Measurements from ENCODE around the gene LUZP4.
"Not testable (repeated sequence)": the region's sequence is repeated elsewhere in the genome, so short reads cannot be mapped to it uniquely, and the experiment has no call there.

The LUZP4 gene

GRCh38 chrX:115337491-115338144 is 48.1 kb downstream of the LUZP4 start:
- TF ChIP-seq CTCF (conservative IDR thresholded peaks at IDR 0.05) (no peak), ZFX (IDR thresholded peaks at IDR 0.05) (no peak)
- no peak overlapping the region for H3K27ac ChIP-seq

- no peak overlapping the region for H3K27ac ChIP-seq
- TF ChIP-seq CTCF (conservative IDR thresholded peaks at IDR 0.05) (no peak), ZFX (IDR thresholded peaks at IDR 0.05) (no peak)
Measured at GRCh38 chrX:115339441-115340025, 50.0 kb downstream of the LUZP4 start.

GRCh38 chrX:115341421-115341820 is 51.9 kb downstream of the LUZP4 start:
- TF ChIP-seq ZFX (IDR thresholded peaks at IDR 0.05) (no peak), CTCF (conservative IDR thresholded peaks at IDR 0.05) (no peak)
- H3K27ac ChIP-seq: no peak overlapping the region

DNA sequence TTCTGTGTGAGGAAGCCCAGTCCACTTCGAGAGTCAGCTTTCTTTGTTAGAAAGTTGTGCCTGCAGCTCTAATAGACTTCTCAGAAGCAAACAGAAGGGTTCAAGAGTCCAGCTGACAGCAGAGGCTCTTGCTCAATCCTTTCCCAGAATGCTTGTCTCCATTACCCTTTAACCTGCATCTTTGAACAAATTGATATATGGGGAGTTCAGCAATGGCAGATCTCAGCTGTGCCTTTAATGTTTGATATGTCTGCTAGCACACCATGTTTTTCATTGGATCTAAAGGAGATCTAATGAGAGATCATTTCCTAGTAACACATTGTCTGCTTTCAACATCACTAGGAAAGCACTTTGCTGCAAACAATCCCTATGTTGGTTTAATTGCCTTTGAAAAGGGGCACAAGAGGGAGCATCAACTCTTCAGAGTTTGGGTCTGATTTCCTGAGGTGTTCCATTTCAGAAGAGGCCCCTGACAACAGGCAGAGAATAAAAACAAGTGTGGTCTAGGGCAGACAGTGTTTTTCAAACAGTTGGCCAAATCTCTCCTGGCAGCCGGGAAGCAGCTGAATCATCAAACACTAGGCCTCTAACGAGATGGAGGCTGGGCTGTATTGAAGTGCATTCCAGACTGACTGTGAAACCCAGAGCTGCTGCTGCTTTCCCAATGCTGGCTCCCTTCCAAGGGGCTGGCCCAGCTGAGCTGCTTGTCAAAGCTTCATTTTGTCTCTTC is 55.5 kb downstream of the LUZP4 start:
- H3K27ac ChIP-seq: no peak overlapping the region
- no peak for TF ChIP-seq ZFX (IDR thresholded peaks at IDR 0.05)
- no peak for TF ChIP-seq CTCF (conservative IDR thresholded peaks at IDR 0.05)

GRCh38 chrX:115345615-115346014 is 56.1 kb downstream of the LUZP4 start:
- TF ChIP-seq CTCF (conservative IDR thresholded peaks at IDR 0.05) (no peak), ZFX (IDR thresholded peaks at IDR 0.05) (no peak)
- no peak overlapping the region for H3K27ac ChIP-seq

GRCh38 chrX:115346738-115347137 is 57.2 kb downstream of the LUZP4 start:
- H3K27ac ChIP-seq: not testable (repeated sequence)

DNA sequence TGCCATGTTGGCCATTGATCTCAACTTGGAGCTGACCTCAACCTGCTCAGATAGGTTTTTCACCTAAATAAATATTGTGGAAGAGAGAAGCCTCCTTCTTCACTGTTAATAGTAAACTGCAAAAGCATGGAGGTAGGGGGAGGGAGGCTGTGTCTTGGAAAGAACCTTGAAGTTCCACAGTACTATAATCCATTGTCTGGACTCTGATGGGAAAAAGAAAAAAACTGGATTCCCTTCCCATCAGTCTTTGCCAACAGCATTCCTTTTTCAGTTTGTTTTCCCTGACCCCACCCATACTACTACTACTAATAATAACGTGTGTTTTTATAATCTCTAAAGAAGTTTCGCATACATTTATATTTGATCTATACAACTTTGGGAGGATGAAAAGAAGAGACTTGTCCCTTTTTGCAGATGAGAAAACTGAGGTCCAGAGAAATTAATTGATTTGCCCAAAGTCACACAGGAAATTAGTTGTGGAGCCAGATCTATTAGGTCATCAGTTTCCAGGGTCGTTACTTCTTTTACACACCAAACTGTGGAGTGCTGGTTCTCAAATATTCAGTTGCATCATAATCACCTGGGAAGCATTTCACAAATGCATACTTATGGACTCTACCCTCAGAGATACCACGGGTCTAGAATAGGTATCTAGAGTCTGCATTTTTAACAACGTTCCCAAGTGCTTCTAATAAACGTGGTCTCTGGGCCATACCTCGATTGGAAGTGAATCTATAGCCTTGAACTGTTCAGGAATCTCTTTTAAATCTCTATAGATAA is 59.1 kb downstream of the LUZP4 start:
- TF ChIP-seq ZFX (IDR thresholded peaks at IDR 0.05) (no peak), CTCF (conservative IDR thresholded peaks at IDR 0.05) (no peak)

More for the DNA sequence above, 59.1 kb downstream of the LUZP4 start:
- H3K27ac ChIP-seq: no peak overlapping the region
